ENCODE measurements around the gene BBLN.
A peak's percentile ranks its signal among the peaks of the same experiment; 100 is the strongest.
"Not testable (repeated sequence)": the region's sequence is repeated elsewhere in the genome, so short reads cannot be mapped to it uniquely, and the experiment has no call there.

Gene BBLN, protein sequence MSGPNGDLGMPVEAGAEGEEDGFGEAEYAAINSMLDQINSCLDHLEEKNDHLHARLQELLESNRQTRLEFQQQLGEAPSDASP
- 20.7 to 93.5 (median 34.8) reads per million in 18 experiments for total RNA-seq

DNA sequence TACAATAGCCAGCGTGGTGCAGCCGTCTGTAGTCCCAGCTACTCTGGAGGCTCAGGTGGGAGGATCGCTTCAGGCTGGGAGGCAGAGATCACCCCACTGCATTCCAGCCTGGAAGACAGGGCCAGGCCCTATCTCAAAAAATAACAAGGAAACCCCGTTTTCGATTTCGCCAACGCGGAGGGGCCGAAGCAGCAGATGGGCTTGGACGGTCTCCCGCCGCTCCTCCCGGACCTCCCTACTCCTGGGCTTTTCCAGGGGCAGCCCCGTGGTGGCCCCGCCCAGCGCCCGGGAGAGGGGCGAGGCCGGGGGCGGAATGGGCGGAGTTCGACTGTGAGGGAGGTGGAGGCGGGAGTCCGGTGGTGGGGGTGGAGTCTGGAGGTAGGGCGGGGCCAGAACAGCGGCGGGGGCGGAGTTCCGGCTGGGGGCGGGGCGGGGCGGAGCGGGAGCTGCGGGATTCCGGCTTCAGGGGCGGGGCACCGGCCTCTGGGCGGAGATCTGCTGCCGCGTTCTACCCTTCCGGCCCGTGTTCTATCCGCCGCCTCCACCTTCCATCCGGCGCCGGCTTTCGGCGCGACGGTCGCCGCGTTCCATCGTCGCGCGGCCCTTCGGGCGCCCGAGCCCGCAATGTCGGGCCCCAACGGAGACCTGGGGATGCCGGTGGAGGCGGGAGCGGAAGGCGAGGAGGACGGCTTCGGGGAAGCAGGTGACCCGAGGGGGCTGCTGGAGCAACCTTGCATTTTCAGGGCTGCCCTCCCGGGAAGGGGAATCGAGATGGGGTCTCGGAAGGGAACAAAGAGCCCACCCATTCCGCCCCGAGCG is at the start of gene BBLN:
BBLN (plus strand) TSS at position 482 of the 819 bp plus-strand sequence; CDS start at position 625, 143 bp downstream.
- peak; percentile 84 to 88 for DNase-seq

DNA sequence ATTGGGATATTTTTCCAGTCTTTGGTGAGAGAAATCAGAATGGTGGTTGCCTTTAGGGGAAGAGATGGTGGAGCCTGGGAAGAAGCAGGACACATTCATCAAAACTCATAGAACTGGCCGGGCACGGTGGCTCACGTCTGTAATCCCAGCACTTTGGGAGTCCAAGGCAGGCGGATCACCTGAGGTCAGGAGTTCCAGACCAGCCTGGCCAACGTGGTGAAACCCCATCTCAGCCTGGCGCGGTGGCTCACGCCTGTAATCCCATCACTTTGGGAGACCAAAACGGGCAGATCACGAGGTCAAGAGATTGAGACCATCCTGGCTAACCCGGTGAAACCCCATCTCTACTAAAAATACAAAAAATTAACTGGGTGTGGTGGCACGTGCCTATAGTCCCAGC is 48.3 kb upstream of the BBLN start:
- not testable (repeated sequence) for DNase-seq

DNA sequence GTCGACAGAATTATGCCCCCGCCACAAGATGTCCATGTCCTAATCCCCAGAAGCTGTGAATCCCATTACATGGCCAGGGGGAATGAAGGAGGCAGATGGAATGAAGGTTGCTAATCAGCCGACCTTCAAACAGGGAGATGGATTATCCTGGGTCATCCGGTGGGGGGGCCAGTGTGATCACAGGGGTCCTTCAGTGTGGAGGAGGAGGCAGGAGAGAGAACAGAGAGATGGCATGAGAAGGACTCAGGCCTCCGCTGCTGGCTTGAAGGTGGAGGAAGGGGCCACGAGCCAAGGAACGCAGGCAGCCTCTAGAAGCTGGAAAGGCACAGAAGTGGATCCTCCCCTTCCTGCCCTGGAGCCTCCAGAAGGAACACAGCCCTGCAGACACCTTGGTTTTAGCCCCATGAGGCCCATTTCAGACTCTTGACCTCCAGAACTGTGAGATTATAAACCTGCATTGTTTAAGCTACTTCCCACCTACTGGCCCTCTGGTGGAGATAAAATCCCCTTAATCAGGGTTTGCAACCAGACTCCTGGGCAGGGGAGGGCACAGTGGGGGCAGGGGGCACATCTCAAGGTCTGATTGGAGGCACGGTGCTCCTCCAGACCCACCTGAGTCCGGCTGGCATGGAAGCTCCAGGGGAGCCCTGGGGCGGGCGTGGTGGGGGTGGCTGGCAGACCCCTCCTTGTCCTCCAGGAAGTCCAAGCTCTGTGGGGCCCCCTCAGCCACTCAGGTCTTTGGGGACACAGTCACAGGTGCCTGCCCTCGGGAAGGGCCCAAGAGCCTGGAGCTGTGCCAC is 46.3 kb upstream of the BBLN start:
- DNase-seq = no peak

DNA sequence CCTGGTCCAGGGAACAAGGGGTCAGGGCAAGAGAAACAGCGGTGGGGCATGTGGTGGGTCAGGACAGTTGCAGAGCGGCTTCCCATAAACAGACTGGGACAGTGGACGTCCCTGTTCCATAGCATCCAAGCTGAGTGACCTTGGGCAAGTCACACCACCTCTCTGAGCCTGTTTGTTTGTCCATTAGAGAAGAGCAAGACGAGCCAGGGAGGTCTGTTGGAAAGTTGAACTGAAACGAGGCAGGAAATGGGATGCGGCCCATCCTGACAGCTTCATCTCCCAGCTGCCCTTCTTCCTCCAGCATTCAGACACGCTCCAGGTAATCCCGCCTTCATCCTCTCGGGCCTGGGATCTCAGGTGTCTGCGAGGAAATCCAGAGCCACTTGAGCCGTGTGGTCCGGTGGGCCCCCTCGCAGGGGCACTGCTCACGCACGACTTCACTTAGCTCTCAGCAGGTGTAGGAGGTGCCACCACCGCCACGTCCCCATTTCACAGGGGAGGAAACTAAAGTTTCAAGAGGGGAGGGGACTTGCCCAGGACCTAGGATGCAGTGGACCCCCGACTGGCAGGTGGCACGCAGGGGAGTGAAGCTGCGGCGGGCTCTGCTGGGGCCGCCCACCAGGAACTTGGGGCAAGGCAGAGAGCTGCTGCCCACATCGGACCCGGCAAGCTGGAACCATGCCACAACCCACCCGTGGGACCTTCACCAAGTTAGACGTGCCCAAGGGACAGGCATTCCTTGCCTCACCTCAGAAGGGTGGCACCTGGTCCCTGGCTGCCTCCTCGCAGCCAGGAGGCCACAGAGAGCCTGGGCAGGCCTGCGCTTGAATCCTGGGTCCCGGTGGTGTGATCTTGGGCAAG is 45.5 kb upstream of the BBLN start:
- DNase-seq = no peak

DNA sequence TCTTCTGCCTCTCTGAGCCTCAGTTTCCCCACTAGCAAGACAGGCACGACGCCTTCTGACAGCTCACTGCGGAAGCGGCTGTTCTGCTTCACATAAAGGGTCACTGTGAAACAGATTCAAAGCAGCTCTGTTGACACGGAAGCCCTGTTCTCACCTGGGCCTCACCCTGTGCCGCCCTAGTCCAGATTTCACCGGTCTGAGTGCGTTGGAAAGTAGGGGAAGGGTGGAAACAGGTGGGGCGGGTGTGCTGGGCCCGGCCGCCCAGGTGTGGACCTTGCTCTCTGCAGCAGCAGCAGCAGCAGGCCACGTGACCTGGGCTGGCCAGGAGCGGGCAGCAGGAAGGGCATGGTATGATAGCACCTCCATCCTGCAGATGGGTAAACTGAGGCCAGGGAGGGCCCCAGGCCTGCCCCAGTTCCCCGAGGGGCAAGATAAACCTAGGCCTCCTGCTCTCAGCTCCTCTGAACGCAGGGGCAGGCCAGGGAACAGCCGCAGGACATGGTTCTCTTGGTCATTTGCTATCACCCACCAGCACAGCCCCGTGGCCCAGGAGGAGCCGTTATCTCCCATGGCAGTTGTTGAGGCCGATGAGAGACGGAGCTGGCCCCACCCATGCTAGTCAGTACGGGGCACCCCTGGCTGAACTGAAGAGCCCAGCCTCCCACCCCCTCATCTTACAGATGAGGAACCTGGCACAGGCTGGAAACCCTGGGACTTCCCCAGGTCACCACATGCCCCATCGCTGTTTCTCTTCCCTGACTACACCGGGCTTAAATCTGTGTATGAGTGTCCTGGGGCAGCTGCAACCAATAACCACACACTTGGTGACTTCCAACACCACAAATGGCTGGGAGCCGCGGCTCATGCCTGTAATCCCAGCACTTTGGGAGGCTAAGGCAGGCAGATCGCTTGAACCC is 44.6 kb upstream of the BBLN start:
- peak; percentile 80 to 90 for DNase-seq

DNA sequence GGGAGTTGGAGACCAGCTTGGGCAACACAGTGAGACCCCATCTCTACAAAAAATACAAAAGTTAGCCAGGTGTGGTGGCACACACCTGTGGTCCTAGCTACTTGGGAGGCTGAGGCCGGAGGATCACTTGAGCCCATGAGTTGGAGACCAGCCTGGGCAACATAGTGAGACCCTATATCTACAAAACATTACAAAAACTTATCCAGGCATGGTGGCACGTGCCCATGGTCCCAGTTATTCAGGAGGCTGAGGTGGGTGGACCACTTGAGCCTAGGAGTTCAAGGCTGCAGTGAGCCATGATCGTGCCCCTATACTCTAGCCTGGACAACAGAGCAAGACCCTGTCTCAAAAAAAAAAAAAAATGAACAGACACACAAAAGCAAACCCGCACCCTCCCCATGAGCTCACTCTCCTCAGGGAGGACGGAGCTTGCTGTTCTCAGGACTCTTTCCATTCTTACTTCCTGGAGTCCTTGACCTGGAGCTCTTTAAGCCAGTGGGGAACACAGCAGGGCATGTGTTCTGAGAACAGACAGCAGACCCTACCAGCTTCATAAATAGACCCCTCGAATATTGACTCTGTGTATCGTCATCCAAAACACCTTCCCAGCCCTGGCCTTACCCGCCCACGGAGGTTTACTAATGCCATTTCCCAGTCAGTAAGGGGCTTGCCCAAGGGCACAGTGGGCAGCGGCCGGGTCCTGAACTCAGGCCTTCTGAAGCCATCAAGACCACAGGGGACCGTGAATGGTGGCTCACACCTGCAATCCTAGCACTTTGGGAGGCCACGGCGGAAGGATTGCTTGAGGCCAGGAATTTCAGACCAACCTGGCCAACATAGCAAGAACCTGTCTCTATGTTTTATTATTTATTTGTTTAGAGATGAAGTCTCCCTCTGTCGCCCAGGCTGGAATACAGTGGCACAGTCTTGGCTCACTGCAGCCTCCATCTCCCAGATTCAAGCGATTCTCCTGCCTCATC is 43.7 kb upstream of the BBLN start:
- no peak for DNase-seq

DNA sequence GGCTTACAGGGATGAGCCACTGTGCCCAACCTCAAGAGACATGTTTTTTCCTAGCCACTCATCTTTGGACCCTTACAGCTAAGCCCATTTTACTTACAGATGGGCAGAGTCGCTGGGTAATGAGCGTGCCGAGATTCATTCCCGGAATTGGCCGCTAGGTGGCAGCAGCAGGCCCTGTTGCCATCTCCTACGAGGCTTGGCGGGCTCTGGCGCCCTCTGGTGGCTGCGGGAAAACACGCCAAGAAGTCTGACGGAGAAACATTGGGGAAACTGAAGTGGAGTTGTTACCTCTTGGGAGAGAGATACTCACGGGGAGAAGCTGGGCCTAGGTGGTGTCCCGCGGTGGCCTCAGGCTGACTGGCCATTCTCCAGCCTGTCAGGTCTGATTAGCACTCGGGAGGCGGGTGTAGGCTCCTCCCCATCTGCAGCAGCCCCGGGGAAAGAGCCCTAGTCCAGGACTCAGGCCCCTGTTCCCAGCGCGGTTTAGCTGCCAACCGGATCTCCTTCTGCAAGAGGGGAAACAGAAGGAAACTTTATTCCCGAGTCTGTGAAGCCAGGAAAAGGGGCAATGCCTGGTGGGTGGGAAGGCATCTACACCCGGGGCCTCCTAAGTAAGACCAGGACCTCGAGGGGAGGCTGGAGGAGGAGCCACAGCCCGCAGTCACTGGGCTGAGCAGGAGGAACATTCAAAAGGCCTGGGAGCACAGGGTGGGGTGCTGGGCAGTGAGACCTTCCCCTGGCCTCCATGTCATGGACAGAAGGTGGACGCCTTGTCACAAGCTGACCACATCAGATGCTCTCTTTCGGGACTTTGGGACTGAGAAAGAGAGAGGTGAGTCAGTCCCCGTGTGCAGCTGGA is 42.2 kb upstream of the BBLN start:
- DNase-seq = peak; percentile 94 to 95

DNA sequence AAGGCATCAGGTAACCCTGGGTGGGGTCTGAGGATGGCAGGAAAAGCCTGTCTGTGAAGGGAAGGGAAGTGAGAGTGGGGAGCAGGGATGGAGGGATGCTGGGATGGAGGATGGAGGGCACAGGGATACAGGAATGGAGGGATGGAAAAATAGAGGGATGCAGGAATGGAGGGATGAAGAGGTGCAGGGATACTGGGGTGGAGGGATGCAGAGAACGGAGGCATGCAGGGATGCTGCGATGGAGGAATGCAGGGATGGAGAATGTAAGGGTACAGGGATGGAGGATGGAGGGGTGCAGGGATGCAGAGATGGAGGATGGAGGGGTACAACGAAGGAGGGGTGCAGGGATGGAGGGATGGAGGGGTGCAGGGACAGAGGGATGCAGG is 41.6 kb upstream of the BBLN start:
- DNase-seq = no peak

DNA sequence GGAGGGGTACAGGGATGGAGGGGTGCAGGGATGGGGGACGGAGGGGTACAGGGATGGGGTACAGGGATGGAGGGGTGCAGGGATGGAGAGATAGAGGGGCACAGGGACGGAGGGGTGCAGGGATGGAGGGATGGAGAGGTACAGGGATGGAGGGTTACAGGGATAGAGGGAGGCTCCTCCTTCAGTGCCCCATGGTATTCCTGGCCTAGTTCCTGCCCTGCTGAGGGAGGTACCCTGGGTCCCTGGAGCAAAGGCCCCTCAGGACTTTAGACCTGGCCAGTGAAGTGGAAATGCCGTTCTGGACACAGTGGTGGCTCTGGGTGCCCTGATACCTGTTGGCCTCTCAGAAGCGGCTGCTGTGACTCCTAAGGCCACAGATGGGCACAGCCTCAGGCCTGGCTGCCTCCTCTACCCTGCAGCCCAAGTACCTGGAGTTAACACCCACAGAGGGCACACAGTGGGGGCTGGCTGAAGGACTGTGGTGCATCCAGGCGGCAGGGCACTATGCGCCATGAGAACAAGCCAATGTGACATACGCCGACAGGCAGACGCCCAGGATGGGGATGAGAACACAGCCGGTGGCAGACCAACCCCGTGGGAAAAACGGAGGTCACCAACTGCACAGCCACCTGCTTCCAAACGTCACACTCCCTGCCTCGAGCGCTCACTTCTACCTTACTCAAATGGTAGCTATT is 40.9 kb upstream of the BBLN start:
- no peak for DNase-seq

DNA sequence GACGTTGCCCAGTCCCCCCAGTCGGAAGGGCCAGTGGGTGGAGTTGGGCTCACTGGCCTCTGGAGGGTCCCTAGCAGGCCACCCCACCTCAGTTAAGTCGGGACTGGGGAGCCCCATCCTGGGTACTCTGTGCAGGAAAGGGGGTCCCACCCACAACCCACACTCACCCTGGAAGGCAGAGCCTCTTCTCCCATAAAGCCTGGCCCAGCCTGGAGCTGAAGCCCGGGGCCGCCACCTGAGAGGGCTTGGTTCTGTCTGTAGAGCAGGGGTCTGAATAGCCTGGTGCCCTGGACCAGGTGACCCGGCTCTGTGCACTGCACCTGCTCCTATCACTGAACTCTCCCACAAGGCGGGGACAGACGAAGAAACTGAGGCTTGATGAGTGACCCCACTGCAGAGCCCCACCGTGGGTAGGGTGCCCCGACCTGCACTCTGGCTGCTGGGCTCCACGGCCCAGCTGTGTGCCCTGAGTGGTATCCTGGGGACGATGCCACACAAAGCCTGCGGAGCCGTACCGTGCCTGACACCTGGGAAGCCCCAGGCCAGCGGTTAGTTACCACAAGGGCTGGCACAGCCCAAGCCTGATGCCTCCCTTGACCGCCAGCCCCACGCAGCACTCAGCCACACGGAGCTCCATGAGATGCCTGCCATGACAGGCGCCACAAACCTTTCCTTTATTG is 39.9 kb upstream of the BBLN start:
- DNase-seq = no peak

DNA sequence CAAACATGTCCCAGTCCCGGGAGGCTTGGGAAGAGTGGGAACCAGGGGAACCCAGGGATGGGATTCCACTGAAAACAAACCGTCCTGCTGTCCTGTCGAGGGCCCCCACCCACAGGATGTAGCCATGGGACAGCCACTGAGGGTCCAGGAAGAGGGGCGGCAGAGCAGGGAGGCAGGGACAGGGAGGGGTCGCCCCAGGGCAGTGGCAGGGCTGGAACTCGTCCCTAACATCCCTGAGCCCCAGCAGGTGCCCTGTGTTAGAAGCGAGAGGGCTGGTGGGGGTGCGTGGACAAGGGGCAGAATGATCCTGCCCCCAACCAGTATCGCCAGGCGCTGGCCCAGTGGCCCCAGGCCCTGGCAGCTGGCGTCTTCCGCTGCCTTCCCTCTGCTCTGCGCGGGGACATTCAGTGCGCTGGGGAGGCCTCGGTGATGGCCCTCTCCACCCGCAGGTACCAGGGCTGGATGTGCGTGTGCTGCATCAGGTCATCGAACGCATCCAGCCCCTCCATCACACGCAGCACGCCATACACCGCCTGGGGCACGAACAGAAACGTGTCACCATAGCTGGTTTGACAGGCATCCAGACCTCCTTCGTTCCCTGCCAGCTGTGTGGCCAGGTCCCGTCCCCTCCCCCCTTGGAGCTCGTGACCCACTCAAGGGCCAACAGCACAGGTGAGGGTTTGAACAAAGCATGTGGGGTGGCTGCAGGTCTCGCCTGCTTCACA is 39.2 kb upstream of the BBLN start:
- no peak for DNase-seq

DNA sequence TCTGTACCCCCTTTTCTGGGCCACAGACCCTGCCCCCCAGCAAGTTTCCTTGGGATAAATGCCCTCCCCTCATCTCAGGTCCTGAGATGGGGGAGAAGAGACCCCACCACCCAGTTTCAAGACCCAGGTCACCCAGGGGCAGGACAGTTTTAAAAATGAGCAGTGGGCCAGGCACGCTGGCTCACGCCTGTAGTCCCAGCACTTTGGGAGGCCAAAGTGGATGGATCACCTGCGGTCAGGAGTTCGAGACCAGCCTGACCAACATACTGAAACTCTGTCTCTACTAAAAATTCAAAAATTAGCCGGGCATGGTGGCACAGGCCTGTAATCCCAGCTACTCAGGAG is 38.6 kb upstream of the BBLN start:
- DNase-seq = no peak

DNA sequence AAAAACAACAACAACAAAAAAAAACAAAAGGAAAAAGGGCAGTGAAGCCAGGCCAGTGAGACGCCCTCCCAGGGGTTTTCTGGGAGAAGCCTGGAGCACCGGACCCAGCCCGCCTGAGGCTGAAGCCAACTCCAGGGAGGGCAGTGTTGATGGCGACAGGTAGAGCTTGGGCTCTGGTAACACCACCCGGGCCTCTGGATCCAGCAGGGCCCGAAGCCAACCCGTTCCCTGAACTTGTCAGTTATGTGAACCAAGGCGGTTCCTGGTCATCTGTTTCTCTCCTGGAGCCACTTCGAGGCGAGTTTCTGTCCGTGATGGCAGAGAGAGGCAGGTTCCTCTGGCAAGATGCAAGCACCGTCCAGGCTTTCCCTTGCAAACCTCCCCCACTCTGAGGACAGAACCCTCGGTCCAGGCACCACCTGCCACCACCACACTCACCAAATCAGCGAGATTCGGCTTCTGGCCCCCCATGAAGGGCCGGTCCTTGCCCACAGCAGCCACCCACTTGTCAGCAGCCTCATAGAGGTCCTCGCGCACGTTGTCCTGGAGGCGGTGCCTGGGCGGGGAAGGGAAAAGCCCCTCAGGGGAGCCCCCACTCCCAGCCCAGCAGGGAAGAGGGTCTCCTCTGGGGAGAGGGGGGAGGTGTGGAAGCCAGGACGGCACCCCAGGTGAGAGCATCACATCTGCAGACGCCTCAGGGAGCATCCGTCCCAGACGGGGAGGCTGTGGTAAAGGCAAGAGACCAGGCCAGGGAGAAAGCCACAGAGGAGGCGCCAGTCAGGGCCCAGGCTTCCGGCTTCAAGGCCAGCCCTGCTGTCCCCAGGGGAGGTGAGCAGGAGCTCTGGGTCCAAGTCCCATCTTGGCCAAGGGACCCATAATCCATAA is 37.9 kb upstream of the BBLN start:
- DNase-seq = no peak

DNA sequence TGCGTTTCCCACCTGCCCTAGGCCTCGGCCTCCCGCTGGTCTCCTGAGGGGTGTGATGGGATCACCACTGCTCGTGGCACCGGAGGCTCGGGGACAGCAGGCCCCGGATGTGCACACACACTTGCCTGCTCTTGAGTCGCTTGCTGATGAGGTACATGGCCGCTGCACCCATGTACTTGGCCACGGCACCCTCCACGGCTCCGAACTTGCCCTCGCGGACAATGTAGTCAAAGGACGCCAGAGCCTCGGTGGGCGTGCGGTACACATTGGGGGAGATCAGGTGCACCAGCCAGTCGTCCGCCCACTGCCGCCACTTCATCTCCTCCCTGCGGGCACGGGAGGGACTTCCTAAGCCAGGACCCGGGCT is 37.3 kb upstream of the BBLN start:
- no peak for DNase-seq

DNA sequence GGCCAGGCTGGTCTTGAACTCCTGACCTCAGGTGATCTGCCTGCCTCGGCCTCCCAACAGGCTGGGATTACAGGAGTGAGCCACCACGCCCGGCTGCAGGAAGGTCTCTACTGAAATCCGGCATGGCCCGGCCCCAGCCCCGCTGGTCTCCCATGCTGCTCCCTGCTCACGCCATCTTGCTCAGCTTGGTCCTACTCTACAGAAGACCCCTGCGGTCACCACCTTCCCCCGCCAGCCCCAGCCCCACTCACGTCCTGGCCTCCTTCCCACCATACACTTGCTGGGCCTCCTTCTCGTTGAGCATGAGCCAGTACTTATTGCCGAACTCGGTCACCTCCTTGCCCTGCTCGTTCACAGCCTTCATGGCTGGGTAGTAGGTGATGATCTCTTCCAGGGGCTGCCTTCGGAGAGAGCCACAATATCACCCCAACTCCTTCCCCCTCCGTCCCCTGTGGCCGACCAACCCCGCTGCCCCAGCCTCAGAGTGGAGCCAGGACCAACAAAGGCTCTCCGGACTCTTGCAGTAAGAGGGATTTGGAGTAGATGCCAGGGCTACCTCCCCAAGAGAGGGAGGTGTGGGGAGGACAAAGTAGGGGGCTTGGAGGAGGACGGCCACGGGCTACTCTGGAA is 36.5 kb upstream of the BBLN start:
- DNase-seq = no peak

DNA sequence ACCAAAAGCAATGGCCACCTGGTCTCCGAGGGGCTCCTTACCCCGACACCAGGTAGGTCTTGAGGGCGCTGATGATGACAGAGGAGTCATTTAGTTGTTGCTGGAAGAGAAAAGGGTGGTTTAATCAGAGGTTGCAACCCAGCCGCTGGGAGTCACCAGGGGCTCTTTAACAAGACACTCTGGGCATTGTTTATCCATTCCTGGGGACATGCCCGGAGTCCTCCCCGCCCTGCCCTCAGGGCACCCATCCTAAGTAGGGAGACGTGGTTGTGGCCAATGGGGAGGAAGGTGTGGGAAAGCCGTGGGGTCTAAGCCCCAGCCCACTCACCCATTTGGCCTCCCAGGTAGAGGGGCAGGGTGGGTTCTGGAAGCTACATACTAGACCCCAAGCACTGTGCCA is 35.6 kb upstream of the BBLN start:
- DNase-seq = no peak
